T-cell (primary cell): Measurements from ENCODE around the gene GRIA3. TPM values are rescaled to one million over a fixed set of nuclear protein-coding genes. Genes with fewer than 3 reads are reported as not detected.

Experiments used
- ATAC-seq, 4 experiments: fragments of 200-7000 bp in 3 of 4; fragments of 150-1000 bp in 1 of 4; cut with Tn5 transposase; replicated peaks in 1 of 4; 1 replicate in 3 of 4; 2 replicates in 1 of 4; pipeline ENCODE4 v1.10.0; 2021; ENCODE audit warnings: moderate library complexity in 3 of 4, mild to moderate bottlenecking in 2 of 4, moderate number of reproducible peaks in 1 of 4
- CTCF ChIA-PET, 2 donors: fragments of 300-600 bp; sonication (Branson Sonifier 250); formaldehyde crosslinking; loops; one replicate each; lab custom pipeline; 2022; ENCODE audit warnings: antibody characterized with exemption in 2 of 2; lab: Charles Lee
- POLR2A ChIA-PET, 2 donors: fragments of 300-600 bp; sonication (Branson Sonifier 250); formaldehyde crosslinking; loops; one replicate each; lab custom pipeline; 2022; ENCODE audit warnings: antibody characterized with exemption in 2 of 2; lab: Charles Lee
- DNase-seq, 35 experiments: peaks; one replicate each; pipeline versions ENCODE4 v3.0.0 to v3.0.0-alpha.2; 2013 to 2023
- H3K27ac ChIP-seq: one replicate; pipeline ENCODE4 v1.5.1; 2013; ENCODE audit warnings: low read length
- H3K27me3 ChIP-seq, 2 experiments: replicated peaks in 1 of 2; 1 replicate in 1 of 2; 2 replicates in 1 of 2; pipeline versions ENCODE4 v1.6.1 to v1.7.0; 2013; ENCODE audit warnings: low read length in 1 of 2, mixed read lengths in 1 of 2; ENCODE audit not compliant: control insufficient read depth in 2 of 2, insufficient read depth in 2 of 2; ENCODE audit errors: extremely low read depth in 1 of 2
- H3K36me3 ChIP-seq, 2 donors: 1 replicate in 1 of 2; 2 replicates in 1 of 2; pipeline versions ENCODE4 v1.6.1 to v1.7.0; 2013; ENCODE audit warnings: low read length in 1 of 2; ENCODE audit not compliant: control insufficient read depth in 2 of 2, insufficient read depth in 1 of 2; ENCODE audit errors: extremely low read depth in 1 of 2
- H3K4me1 ChIP-seq, 2 experiments: 1 replicate in 1 of 2; 2 replicates in 1 of 2; pipeline versions ENCODE4 v1.6.1 to v1.7.0; 2013; ENCODE audit warnings: low read length in 2 of 2, mixed read lengths in 1 of 2; ENCODE audit not compliant: insufficient read depth in 2 of 2, control insufficient read depth in 1 of 2; ENCODE audit errors: extremely low read depth in 1 of 2
- H3K4me3 ChIP-seq, 2 donors: 1 replicate in 1 of 2; 2 replicates in 1 of 2; pipeline versions ENCODE4 v1.5.1 to v1.7.0; 2013; ENCODE audit warnings: mild to moderate bottlenecking in 2 of 2, low read length in 1 of 2, moderate library complexity in 1 of 2; ENCODE audit not compliant: control insufficient read depth in 1 of 2; ENCODE audit errors: extremely low read depth in 1 of 2
- H3K9me3 ChIP-seq: 2 replicates; pipeline ENCODE4 v1.7.0; 2013
- H3K27ac Mint-ChIP-seq, 2 donors: one replicate each; pipeline ENCODE4 v1.8.0; 2020 to 2021; ENCODE audit warnings: mild to moderate bottlenecking in 2 of 2, mixed read lengths in 2 of 2
- H3K27me3 Mint-ChIP-seq, 2 donors: one replicate each; pipeline ENCODE4 v1.8.0; 2021 to 2022; ENCODE audit warnings: mixed read lengths in 2 of 2
- H3K36me3 Mint-ChIP-seq: one replicate; pipeline ENCODE4 v1.8.0; 2021; ENCODE audit warnings: mixed read lengths
- H3K4me1 Mint-ChIP-seq, 3 donors: one replicate each; pipeline ENCODE4 v1.8.0; 2020 to 2022; ENCODE audit warnings: mixed read lengths in 3 of 3, mild to moderate bottlenecking in 1 of 3
- H3K4me3 Mint-ChIP-seq, 3 donors: one replicate each; pipeline ENCODE4 v1.8.0; 2020 to 2022; ENCODE audit warnings: mild to moderate bottlenecking in 3 of 3, mixed read lengths in 3 of 3, moderate library complexity in 3 of 3
- H3K9me3 Mint-ChIP-seq, 3 donors: one replicate each; pipeline ENCODE4 v1.8.0; 2020 to 2022; ENCODE audit warnings: mixed read lengths in 3 of 3
- whole genome bisulfite sequencing: methylation state at CpG from one replicate; pipeline ENCODE4 v1.1.5; 2013; ENCODE audit warnings: missing lambda C conversion rate; ENCODE audit not compliant: insufficient coverage; 5-methylcytosine and 5-hydroxymethylcytosine counted together
- total RNA-seq, 35 experiments: library from RNA in 6 of 35; stranded (reverse) in 6 of 35; fragments of 120-200 nt in 1 of 35; gene quantifications; one replicate each; pipeline versions ENCODE4 v1.2.1 to v1.2.4 and lab custom pipeline; 2013 to 2026

Gene GRIA3
- total RNA-seq, 5 donors from 2014 or later (not counting 1 experiment from before 2014, with no cell fraction given), result 0.82 TPM; not detected in 4

GRCh38 chrX:123408821-123409737 lies 225.0 kb downstream of the GRIA3 start:
- ChIA-PET CTCF (no interaction called here), POLR2A (no interaction called here)
- H3K9me3 Mint-ChIP-seq, result no peaks in the 10 kb centered on the region
- Histone ChIP-seq H3K36me3 (no peaks in the 10 kb centered on the region), H3K27ac (no peak overlapping the region), H3K4me3 (no peak overlapping the region), H3K4me1 (no peaks in the 10 kb centered on the region), H3K9me3 (no peaks in the 10 kb centered on the region), H3K27me3 (no peaks in the 10 kb centered on the region)
- no peak overlapping the region for H3K4me3 Mint-ChIP-seq
- no peaks in the 10 kb centered on the region for H3K36me3 Mint-ChIP-seq
- no peak for DNase-seq
- no peak overlapping the region for H3K27ac Mint-ChIP-seq
- peaks cover 0 to 7% of the 10 kb centered on the region in 2 donors for H3K27me3 Mint-ChIP-seq
- no CpG with 5 or more reads among the region's 1 CpG for WGBS
- no peaks in the 10 kb centered on the region for H3K4me1 Mint-ChIP-seq
- ATAC-seq, result no peak

- Histone ChIP-seq H3K9me3 (no peaks in the 10 kb centered on the region), H3K4me1 (no peaks in the 10 kb centered on the region), H3K4me3 (no peak overlapping the region), H3K36me3 (no peaks in the 10 kb centered on the region), H3K27ac (no peak overlapping the region), H3K27me3 (no peaks in the 10 kb centered on the region)
- Mint-ChIP-seq H3K9me3 (no peaks in the 10 kb centered on the region), H3K4me1 (no peaks in the 10 kb centered on the region), H3K36me3 (no peaks in the 10 kb centered on the region), H3K27me3 (peaks cover 0 to 7% of the 10 kb centered on the region in 2 donors), H3K4me3 (no peak overlapping the region), H3K27ac (no peak overlapping the region)
- CTCF ChIA-PET, result no interaction called here
- POLR2A ChIA-PET, result no interaction called here
- ATAC-seq (no peak), DNase-seq (no peak)
- no CpG with 5 or more reads among the region's 1 CpG for WGBS
Measured at GRCh38 chrX:123422875-123423274, 238.8 kb downstream of the GRIA3 start.

GRCh38 chrX:123424546-123424945 lies 240.5 kb downstream of the GRIA3 start:
- no peak overlapping the region for H3K27ac ChIP-seq
- DNase-seq (no peak), ATAC-seq (no peak)
- POLR2A ChIA-PET, result no interaction called here
- Mint-ChIP-seq H3K9me3 (no peaks in the 10 kb centered on the region), H3K36me3 (no peaks in the 10 kb centered on the region), H3K27ac (no peak overlapping the region), H3K4me1 (no peaks in the 10 kb centered on the region), H3K27me3 (peaks cover 0 to 10% of the 10 kb centered on the region in 2 donors), H3K4me3 (no peak overlapping the region)
- no peak overlapping the region for H3K4me3 ChIP-seq
- H3K4me1 ChIP-seq, result no peaks in the 10 kb centered on the region
- H3K36me3 ChIP-seq, result no peaks in the 10 kb centered on the region
- no peaks in the 10 kb centered on the region for H3K9me3 ChIP-seq
- CTCF ChIA-PET, result no interaction called here
- H3K27me3 ChIP-seq, result no peaks in the 10 kb centered on the region

GRCh38 chrX:123425471-123425870 lies 241.4 kb downstream of the GRIA3 start:
- ATAC-seq (no peak), DNase-seq (no peak)
- Histone ChIP-seq H3K27me3 (no peaks in the 10 kb centered on the region), H3K9me3 (no peaks in the 10 kb centered on the region), H3K4me3 (no peak overlapping the region), H3K4me1 (no peaks in the 10 kb centered on the region), H3K27ac (no peak overlapping the region), H3K36me3 (no peaks in the 10 kb centered on the region)
- Mint-ChIP-seq H3K4me3 (no peak overlapping the region), H3K27ac (no peak overlapping the region), H3K9me3 (no peaks in the 10 kb centered on the region), H3K36me3 (no peaks in the 10 kb centered on the region), H3K27me3 (peaks cover 0 to 17% of the 10 kb centered on the region in 2 donors), H3K4me1 (no peaks in the 10 kb centered on the region)
- POLR2A ChIA-PET, result interaction anchor here in 1 of 2 donors (0.7 kb wide), 1 partner anchor 252 kb away, joined by 3 read pairs; no protein-coding TSS in a partner anchor
- WGBS, result no CpG with 5 or more reads among the region's 2 CpGs
- CTCF ChIA-PET, result no interaction called here

- Mint-ChIP-seq H3K9me3 (no peaks in the 10 kb centered on the region), H3K27me3 (peaks cover 0 to 21% of the 10 kb centered on the region in 2 donors), H3K36me3 (no peaks in the 10 kb centered on the region), H3K4me1 (no peaks in the 10 kb centered on the region), H3K4me3 (no peak overlapping the region), H3K27ac (no peak overlapping the region)
- ChIA-PET CTCF (no interaction called here), POLR2A (interaction anchor here in 1 of 2 donors (0.7 kb wide), 1 partner anchor 251 kb away, joined by 3 read pairs; no protein-coding TSS in a partner anchor)
- Histone ChIP-seq H3K4me3 (no peak overlapping the region), H3K4me1 (no peaks in the 10 kb centered on the region), H3K9me3 (no peaks in the 10 kb centered on the region), H3K27ac (no peak overlapping the region), H3K27me3 (no peaks in the 10 kb centered on the region), H3K36me3 (no peaks in the 10 kb centered on the region)
- DNase-seq (no peak), ATAC-seq (no peak)
- no CpG with 5 or more reads among the region's 3 CpGs for WGBS
Measured at GRCh38 chrX:123425904-123426303, 241.8 kb downstream of the GRIA3 start.

GRCh38 chrX:123432361-123433150 lies 248.5 kb downstream of the GRIA3 start:
- H3K4me3 ChIP-seq, result no peak overlapping the region
- ChIA-PET CTCF (no interaction called here), POLR2A (no interaction called here)
- Mint-ChIP-seq H3K4me3 (no peak overlapping the region), H3K27ac (no peak overlapping the region), H3K9me3 (no peaks in the 10 kb centered on the region), H3K36me3 (no peaks in the 10 kb centered on the region), H3K27me3 (peaks cover 0 to 26% of the 10 kb centered on the region in 2 donors), H3K4me1 (no peaks in the 10 kb centered on the region)
- WGBS, result no CpG with 5 or more reads among the region's 4 CpGs
- no peaks in the 10 kb centered on the region for H3K9me3 ChIP-seq
- no peaks in the 10 kb centered on the region for H3K4me1 ChIP-seq
- H3K27me3 ChIP-seq, result no peaks in the 10 kb centered on the region
- ATAC-seq (no peak), DNase-seq (no peak)
- H3K36me3 ChIP-seq, result no peaks in the 10 kb centered on the region
- no peak overlapping the region for H3K27ac ChIP-seq
